HepG2 (cell line): ENCODE data around the gene ARHGAP35. TPM values are rescaled to one million over a fixed set of nuclear protein-coding genes. Genes with fewer than 3 reads are reported as not detected.

Experiments used
- ELF3 ChIP-seq: IDR thresholded peaks from 2 replicates; pipeline ENCODE4 v1.6.1; 2016; ENCODE audit warnings: missing genetic modification reagents, missing compliant biosample characterization
- HNF4A ChIP-seq: sonication (generic); formaldehyde crosslinking; IDR thresholded peaks from 2 replicates; pipeline ENCODE4 v1.4.0; 2020; ENCODE audit warnings: missing genetic modification reagents
- MXD4 ChIP-seq: IDR thresholded peaks from 2 replicates; pipeline ENCODE4 v1.6.1; 2016; ENCODE audit warnings: mild to moderate bottlenecking, missing biosample characterization, missing genetic modification reagents
- NCOR1 ChIP-seq: fragments of 200-600 bp; sonication (generic); IDR thresholded peaks from 2 replicates; pipeline ENCODE4 v1.7.0; 2017; ENCODE audit warnings: antibody characterized with exemption, low read length, borderline replicate concordance
- NONO ChIP-seq, 2 experiments: fragments of 450-650 bp in 1 of 2; sonication (generic) in 1 of 2; formaldehyde crosslinking in 1 of 2; IDR thresholded peaks in 1 of 2; conservative IDR thresholded peaks in 1 of 2; 2 replicates each; pipeline versions ENCODE4 v1.6.1 to v1.8.0; 2017 to 2022; ENCODE audit warnings: mild to moderate bottlenecking in 1 of 2, missing genetic modification reagents in 1 of 2, moderate library complexity in 1 of 2
- NR2F1 ChIP-seq, 2 experiments: fragments of 450-650 bp in 1 of 2; formaldehyde crosslinking in 1 of 2; IDR thresholded peaks; 2 replicates each; pipeline versions ENCODE4 v1.5.0 to v1.6.1; 2016 to 2020; ENCODE audit warnings: mild to moderate bottlenecking in 1 of 2, missing compliant biosample characterization in 1 of 2, missing genetic modification reagents in 1 of 2, moderate library complexity in 1 of 2
- PCBP2 ChIP-seq: fragments of 200-400 bp; formaldehyde crosslinking; optimal IDR thresholded peaks from 2 replicates; pipeline ENCODE3; 2018; ENCODE audit warnings: low read length, low read depth; ENCODE audit not compliant: poor library complexity, severe bottlenecking
- PPARG ChIP-seq: conservative IDR thresholded peaks from 2 replicates; pipeline ENCODE4 v1.6.1; 2016; ENCODE audit warnings: missing biosample characterization, missing genetic modification reagents
- RERE ChIP-seq: IDR thresholded peaks from 2 replicates; pipeline ENCODE4 v1.6.1; 2016; ENCODE audit warnings: low read depth, missing genetic modification reagents, missing compliant biosample characterization
- SMAD3 ChIP-seq: sonication (generic); formaldehyde crosslinking; IDR thresholded peaks from 2 replicates; pipeline ENCODE4 v1.4.0; 2020; ENCODE audit warnings: missing genetic modification reagents
- ZNF205 ChIP-seq: IDR thresholded peaks from 2 replicates; pipeline ENCODE4 v1.6.1; 2018; ENCODE audit warnings: missing biosample characterization, missing genetic modification reagents
- ZNF251 ChIP-seq: sonication (generic); formaldehyde crosslinking; IDR thresholded peaks from 2 replicates; pipeline ENCODE4 v1.9.0; 2021; ENCODE audit warnings: mild to moderate bottlenecking, missing genetic modification reagents
- ZNF367 ChIP-seq: sonication (generic); formaldehyde crosslinking; IDR thresholded peaks from 2 replicates; pipeline ENCODE4 v1.4.0; 2020; ENCODE audit warnings: missing genetic modification reagents, borderline replicate concordance
- polyA plus RNA-seq, 8 experiments: library from polyadenylated mRNA; depleted of rRNA in 3 of 8; stranded (reverse) in 7 of 8; unstranded in 1 of 8; fragments of >200 nt; fragmentation: Illumina TruSeq in 4 of 8; extraction: Trizol in 4 of 8; gene quantifications; 2 replicates each; pipeline versions ENCODE4 v1.2.1 to v1.2.3, GENCODE V29; 2011 to 2016; ENCODE audit warnings: low read depth in 4 of 8, missing spikeins in 1 of 8, mixed read lengths in 1 of 8; ENCODE audit not compliant: insufficient read depth in 1 of 8
- total RNA-seq, 5 experiments: library from RNA; depleted of rRNA; stranded (reverse); fragments of >200 nt; fragmentation: Illumina TruSeq; extraction: Trizol; gene quantifications; 2 replicates each; pipeline ENCODE4 v1.2.3, GENCODE V29; 2016; ENCODE audit warnings: low read depth in 1 of 5
- TF ChIP-seq, protein P1 (sequence below): IDR thresholded peaks from 2 replicates; pipeline ENCODE4 v1.6.1; 2016; ENCODE audit warnings: mild to moderate bottlenecking
- TF ChIP-seq, protein P2 (sequence below): IDR thresholded peaks from 2 replicates; pipeline ENCODE4 v1.6.1; 2016; ENCODE audit warnings: low read depth, control low read depth
- TF ChIP-seq, protein P3 (sequence below): IDR thresholded peaks from 2 replicates; pipeline ENCODE4 v1.4.0; 2020; ENCODE audit warnings: mild to moderate bottlenecking, missing genetic modification reagents

The ARHGAP35 gene
- total and polyA plus RNA-seq, 2 of the 13 experiments (the other 11 are each of a cell fraction or from before 2014, with no cell fraction given): 30.1 to 30.2 TPM

DNA sequence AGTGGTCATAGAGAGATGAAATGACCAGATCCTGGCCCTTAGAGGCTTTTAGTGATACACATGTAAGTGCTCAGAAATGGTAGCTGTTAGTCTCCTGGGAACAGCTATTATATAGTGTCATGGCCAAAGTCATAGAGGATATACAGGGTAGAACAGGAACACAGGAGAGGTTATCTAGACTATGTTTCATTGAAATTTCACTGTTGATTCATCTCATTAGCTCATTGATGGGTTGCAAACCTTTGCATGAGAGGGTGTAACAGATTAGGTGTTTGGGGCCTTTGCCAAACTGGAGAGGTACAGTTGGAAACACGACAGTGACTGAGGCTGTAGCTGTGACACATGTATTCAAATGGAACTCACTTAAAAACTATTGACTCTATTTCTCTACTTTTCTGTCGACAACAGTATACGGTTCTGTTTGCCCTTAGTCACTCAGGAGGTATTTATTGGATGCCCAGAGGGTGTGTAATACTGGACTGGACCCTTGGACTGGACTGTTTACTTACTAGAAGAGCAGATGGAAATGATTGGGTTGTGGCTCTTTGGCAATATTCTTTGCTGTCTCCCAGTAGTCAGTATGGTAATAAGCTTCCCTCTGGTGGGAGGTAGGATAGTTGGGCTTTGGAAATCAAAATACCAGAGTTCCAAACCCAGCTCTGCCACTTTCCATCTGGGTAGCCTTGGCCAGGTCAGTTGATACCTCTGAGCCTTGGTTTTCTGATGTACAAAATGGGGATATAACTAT lies 29.8 kb downstream of the ARHGAP35 start (continued):
- TF ChIP-seq ELF3 (CRISPR knock-in tag): peak; percentile 81
- TF ChIP-seq ZNF205: peak; percentile 66; the same call in 1 of the 2 replicates
- TF ChIP-seq, protein P1, sequence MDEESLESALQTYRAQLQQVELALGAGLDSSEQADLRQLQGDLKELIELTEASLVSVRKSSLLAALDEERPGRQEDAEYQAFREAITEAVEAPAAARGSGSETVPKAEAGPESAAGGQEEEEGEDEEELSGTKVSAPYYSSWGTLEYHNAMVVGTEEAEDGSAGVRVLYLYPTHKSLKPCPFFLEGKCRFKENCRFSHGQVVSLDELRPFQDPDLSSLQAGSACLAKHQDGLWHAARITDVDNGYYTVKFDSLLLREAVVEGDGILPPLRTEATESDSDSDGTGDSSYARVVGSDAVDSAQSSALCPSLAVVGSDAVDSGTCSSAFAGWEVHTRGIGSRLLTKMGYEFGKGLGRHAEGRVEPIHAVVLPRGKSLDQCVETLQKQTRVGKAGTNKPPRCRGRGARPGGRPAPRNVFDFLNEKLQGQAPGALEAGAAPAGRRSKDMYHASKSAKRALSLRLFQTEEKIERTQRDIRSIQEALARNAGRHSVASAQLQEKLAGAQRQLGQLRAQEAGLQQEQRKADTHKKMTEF: peak; percentile 92
- TF ChIP-seq ZNF367 (CRISPR knock-in tag): no peak
- TF ChIP-seq PPARG: peak; percentile 33; the same call in 1 of the 2 replicates
- TF ChIP-seq, protein P2, sequence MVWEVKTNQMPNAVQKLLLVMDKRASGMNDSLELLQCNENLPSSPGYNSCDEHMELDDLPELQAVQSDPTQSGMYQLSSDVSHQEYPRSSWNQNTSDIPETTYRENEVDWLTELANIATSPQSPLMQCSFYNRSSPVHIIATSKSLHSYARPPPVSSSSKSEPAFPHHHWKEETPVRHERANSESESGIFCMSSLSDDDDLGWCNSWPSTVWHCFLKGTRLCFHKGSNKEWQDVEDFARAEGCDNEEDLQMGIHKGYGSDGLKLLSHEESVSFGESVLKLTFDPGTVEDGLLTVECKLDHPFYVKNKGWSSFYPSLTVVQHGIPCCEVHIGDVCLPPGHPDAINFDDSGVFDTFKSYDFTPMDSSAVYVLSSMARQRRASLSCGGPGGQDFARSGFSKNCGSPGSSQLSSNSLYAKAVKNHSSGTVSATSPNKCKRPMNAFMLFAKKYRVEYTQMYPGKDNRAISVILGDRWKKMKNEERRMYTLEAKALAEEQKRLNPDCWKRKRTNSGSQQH (CRISPR knock-in tag): peak; percentile 73; the same call in 1 of the 2 replicates
- TF ChIP-seq HNF4A (CRISPR knock-in tag): peak; percentile 96
- TF ChIP-seq ZNF251 (CRISPR knock-in tag): no peak
- TF ChIP-seq NR2F1 (CRISPR knock-in tag; IDR thresholded peaks at IDR 0.05): peak in 1 of 2 experiments; percentile 39; a peak in 2 of 4 replicates
- peak; percentile 93 for TF ChIP-seq NCOR1
- TF ChIP-seq SMAD3: 0 out of 2 replicates have a peak, but pooled peaks have one; percentile 66
- TF ChIP-seq NONO (IDR thresholded peaks at IDR 0.05): no peak
- peak; percentile 32; the same call in 1 of the 2 replicates for TF ChIP-seq NONO (CRISPR knock-in tag; conservative IDR thresholded peaks at IDR 0.05)
- TF ChIP-seq, protein P3, sequence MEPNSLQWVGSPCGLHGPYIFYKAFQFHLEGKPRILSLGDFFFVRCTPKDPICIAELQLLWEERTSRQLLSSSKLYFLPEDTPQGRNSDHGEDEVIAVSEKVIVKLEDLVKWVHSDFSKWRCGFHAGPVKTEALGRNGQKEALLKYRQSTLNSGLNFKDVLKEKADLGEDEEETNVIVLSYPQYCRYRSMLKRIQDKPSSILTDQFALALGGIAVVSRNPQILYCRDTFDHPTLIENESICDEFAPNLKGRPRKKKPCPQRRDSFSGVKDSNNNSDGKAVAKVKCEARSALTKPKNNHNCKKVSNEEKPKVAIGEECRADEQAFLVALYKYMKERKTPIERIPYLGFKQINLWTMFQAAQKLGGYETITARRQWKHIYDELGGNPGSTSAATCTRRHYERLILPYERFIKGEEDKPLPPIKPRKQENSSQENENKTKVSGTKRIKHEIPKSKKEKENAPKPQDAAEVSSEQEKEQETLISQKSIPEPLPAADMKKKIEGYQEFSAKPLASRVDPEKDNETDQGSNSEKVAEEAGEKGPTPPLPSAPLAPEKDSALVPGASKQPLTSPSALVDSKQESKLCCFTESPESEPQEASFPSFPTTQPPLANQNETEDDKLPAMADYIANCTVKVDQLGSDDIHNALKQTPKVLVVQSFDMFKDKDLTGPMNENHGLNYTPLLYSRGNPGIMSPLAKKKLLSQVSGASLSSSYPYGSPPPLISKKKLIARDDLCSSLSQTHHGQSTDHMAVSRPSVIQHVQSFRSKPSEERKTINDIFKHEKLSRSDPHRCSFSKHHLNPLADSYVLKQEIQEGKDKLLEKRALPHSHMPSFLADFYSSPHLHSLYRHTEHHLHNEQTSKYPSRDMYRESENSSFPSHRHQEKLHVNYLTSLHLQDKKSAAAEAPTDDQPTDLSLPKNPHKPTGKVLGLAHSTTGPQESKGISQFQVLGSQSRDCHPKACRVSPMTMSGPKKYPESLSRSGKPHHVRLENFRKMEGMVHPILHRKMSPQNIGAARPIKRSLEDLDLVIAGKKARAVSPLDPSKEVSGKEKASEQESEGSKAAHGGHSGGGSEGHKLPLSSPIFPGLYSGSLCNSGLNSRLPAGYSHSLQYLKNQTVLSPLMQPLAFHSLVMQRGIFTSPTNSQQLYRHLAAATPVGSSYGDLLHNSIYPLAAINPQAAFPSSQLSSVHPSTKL: peak; percentile 95
- no peak for TF ChIP-seq PCBP2
- peak; percentile 70; the same call in 1 of the 2 replicates for TF ChIP-seq RERE (CRISPR knock-in tag)
- peak; percentile 76 for TF ChIP-seq MXD4 (CRISPR knock-in tag)
